Upper lobe of left lung (tissue), 4 donors: ENCODE results near the gene ADAM22.

Experiments
- CTCF ChIP-seq, 6 experiments: fragments of 450-650 bp in 4 of 6; fragments of 200-600 bp in 2 of 6; sonication (generic) in 2 of 6; IDR thresholded peaks; one replicate each; pipeline ENCODE4 v1.5.1; 2016 to 2019; ENCODE audit warnings: antibody characterized with exemption in 6 of 6
- EP300 ChIP-seq, 4 donors: sonication (generic); formaldehyde crosslinking; IDR thresholded peaks; one replicate each; pipeline ENCODE4 v1.5.1; 2017; ENCODE audit warnings: antibody characterized with exemption in 4 of 4, control low read depth in 2 of 4
- POLR2A ChIP-seq, 4 donors: fragments of 450-650 bp; IDR thresholded peaks; one replicate each; pipeline ENCODE4 v1.5.1; 2016 to 2017; ENCODE audit warnings: antibody characterized with exemption in 4 of 4, mild to moderate bottlenecking in 2 of 4
- POLR2AphosphoS5 ChIP-seq, 2 donors: sonication (generic); formaldehyde crosslinking; IDR thresholded peaks; one replicate each; pipeline ENCODE4 v1.5.1; 2017; ENCODE audit warnings: antibody characterized with exemption in 2 of 2

GRCh38 chr7:87960239-87960638 is 26.2 kb downstream of the ADAM22 start:
- TF ChIP-seq POLR2A (IDR thresholded peaks at IDR 0.05) (no peak), EP300 (IDR thresholded peaks at IDR 0.05) (no peak), CTCF (IDR thresholded peaks at IDR 0.05) (no peak), POLR2AphosphoS5 (IDR thresholded peaks at IDR 0.05) (no peak)
